Peyer's patch (tissue), 4 donors: Measurements from ENCODE around the gene PCK2. TPM values are rescaled to one million over a fixed set of nuclear protein-coding genes. Genes with fewer than 3 reads are reported as not detected.
"Not testable (repeated sequence)": the region's sequence is repeated elsewhere in the genome, so short reads cannot be mapped to it uniquely, and the experiment has no call there.

Experiments
- DNase-seq, 3 donors: peaks; one replicate each; pipeline ENCODE4 v3.0.0-alpha.2; 2017 to 2019
- H3K27ac ChIP-seq, 4 donors: fragments of 200-600 bp; sonication (generic); one replicate each; pipeline ENCODE4 v1.5.1; 2016 to 2019
- H3K27me3 ChIP-seq, 2 donors: fragments of 200-600 bp; sonication (generic); one replicate each; pipeline ENCODE4 v1.5.1; 2019
- H3K36me3 ChIP-seq, 3 donors: fragments of 200-600 bp; sonication (generic); one replicate each; pipeline ENCODE4 v1.5.1; 2016 to 2019
- H3K4me1 ChIP-seq, 4 donors: fragments of 200-600 bp; sonication (generic); one replicate each; pipeline ENCODE4 v1.5.1; 2016 to 2019
- H3K4me3 ChIP-seq, 4 donors: fragments of 200-600 bp; sonication (generic); 1 replicate in 3 of 4; 2 replicates in 1 of 4; pipeline ENCODE4 v1.5.1; 2016 to 2019; ENCODE audit warnings: mild to moderate bottlenecking in 1 of 4
- H3K9me3 ChIP-seq, 4 donors: fragments of 200-600 bp; sonication (generic); one replicate each; pipeline ENCODE4 v1.5.1; 2016 to 2019; ENCODE audit warnings: mild to moderate bottlenecking in 1 of 4
- POLR2A ChIP-seq, 2 donors: fragments of 450-650 bp; IDR thresholded peaks; one replicate each; pipeline ENCODE4 v1.5.1; 2017; ENCODE audit warnings: antibody characterized with exemption in 2 of 2, mild to moderate bottlenecking in 2 of 2, moderate library complexity in 2 of 2
- total RNA-seq, 4 donors: library from RNA; depleted of rRNA; stranded (reverse); fragments of >200 nt; gene quantifications; one replicate each; pipeline ENCODE4 v1.1.0, GENCODE V29; 2016
- TF ChIP-seq, protein P1 (sequence below), 6 experiments: fragments of 450-650 bp in 4 of 6; fragments of 200-600 bp in 2 of 6; sonication (generic) in 1 of 6; IDR thresholded peaks; one replicate each; pipeline ENCODE4 v1.5.1; 2017 to 2019; ENCODE audit warnings: antibody characterized with exemption in 6 of 6, mild to moderate bottlenecking in 3 of 6, moderate library complexity in 1 of 6

The PCK2 gene
- total RNA-seq: 100 to 1,000 TPM in 3 of 4 donors, 10 to 100 TPM in 1; 53.6 to 820 (median 644) TPM

DNA sequence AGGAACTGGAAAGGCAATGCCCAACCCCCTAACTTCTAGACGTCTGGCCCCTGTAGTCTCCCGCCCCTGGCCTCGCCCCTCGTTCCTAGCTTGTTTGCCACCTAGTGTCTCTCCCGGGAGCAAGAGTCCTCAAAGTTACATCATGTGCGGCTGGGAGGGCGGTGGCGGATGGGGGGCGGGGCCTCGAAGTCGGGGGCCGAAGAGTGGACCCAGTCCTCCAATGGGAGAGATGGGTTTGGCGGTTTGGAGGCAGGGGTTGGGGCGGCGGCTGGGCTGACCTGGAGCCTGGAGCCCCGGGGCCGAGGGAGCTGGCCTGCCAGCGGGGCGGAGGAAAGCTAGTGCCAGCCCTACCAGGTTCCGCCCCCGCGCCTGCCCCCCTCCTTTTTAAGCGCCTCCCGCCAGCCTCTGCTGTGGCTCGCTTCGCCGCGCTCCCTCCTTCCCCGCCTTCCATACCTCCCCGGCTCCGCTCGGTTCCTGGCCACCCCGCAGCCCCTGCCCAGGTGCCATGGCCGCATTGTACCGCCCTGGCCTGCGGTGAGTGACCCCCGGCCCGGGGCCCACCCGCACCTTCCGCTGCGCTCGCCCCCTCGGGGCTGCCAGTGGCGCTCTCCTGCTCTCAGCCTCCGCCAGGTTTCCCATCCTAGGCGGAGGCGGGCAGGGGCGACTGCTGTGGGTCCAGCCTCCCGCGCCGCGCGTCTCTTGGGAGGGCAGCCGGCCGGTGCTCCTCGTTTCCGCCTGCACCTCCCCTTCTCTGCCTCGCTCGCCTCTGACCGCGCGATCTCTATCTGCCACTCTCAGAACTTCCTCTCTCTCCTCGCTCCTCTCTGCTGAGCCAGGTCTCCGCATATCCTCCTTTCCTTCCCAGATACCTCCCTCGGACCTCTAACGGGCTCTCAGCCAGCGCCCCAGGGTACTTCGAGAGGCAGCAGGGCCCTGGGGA, at the start of gene PCK2:
Gene PCK2 (plus strand): TSS at position 411 of the 940 bp plus-strand sequence. CDS start 95 bp downstream, at position 506.
- Histone ChIP-seq H3K27ac (peak within 1 kb of the TSS; percentile 94 to 100 (median 98)), H3K4me1 (peaks cover 7 to 28% (median 15%) of the 10 kb centered on the region in 4 donors), H3K4me3 (peak within 1 kb of the TSS; percentile 72 to 96 (median 90)), H3K36me3 (peaks cover 0 to 21% (median 0%) of the 10 kb centered on the region in 3 donors), H3K9me3 (no peaks in the 10 kb centered on the region), H3K27me3 (no peaks in the 10 kb centered on the region)
- DNase-seq: peak; percentile 82 to 97 (median 96)
- TF ChIP-seq, protein P1, sequence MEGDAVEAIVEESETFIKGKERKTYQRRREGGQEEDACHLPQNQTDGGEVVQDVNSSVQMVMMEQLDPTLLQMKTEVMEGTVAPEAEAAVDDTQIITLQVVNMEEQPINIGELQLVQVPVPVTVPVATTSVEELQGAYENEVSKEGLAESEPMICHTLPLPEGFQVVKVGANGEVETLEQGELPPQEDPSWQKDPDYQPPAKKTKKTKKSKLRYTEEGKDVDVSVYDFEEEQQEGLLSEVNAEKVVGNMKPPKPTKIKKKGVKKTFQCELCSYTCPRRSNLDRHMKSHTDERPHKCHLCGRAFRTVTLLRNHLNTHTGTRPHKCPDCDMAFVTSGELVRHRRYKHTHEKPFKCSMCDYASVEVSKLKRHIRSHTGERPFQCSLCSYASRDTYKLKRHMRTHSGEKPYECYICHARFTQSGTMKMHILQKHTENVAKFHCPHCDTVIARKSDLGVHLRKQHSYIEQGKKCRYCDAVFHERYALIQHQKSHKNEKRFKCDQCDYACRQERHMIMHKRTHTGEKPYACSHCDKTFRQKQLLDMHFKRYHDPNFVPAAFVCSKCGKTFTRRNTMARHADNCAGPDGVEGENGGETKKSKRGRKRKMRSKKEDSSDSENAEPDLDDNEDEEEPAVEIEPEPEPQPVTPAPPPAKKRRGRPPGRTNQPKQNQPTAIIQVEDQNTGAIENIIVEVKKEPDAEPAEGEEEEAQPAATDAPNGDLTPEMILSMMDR (IDR thresholded peaks at IDR 0.05): peak in 3 of 6 experiments; percentile 0 to 28 (median 21)
- TF ChIP-seq POLR2A (IDR thresholded peaks at IDR 0.05): peak; percentile 95 to 99

DNA sequence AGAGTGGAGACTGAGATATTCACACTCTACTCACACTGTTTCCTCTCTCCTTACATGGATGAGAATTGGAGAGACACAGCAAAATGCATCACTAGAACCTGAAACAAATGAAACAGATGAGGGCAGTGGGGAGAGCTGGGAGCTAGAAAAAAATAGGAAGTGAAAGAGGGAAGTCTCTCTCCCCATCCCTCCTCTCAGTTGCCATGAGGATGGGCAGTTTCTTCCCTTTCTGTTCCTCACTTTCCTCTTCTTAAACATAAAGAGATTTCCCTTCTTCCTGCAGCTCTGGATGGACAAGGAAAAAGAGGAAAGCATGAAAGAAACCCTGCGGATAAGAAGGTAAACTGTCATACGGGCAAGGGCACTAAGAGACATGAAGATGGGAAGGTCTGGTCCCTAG, 45.1 kb upstream of the PCK2 start:
- not testable (repeated sequence) for H3K27ac ChIP-seq, H3K36me3 ChIP-seq, H3K4me3 ChIP-seq, H3K27me3 ChIP-seq, H3K9me3 ChIP-seq, DNase-seq
- peaks cover 0 to 17% (median 8%) of the 10 kb centered on the region in 4 donors for H3K4me1 ChIP-seq

DNA sequence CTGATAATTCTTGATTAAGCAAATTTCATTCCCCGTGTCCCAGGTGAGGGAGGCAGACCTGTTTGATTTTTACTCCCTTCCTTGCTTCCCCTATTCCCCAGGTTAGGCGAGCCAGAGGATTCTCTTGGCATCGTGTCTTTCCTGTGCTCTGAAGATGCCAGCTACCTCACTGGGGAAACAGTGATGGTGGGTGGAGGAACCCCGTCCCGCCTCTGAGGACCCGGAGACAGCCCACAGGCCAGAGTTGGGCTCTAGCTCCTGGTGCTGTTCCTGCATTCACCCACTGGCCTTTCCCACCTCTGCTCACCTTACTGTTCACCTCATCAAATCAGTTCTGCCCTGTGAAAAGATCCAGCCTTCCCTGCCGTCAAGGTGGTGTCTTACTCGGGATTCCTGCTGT, 43.4 kb upstream of the PCK2 start:
- H3K27ac ChIP-seq, H3K4me3 ChIP-seq, H3K36me3 ChIP-seq, H3K27me3 ChIP-seq, H3K9me3 ChIP-seq, DNase-seq: not testable (repeated sequence)
- peaks cover 0 to 17% (median 8%) of the 10 kb centered on the region in 4 donors for H3K4me1 ChIP-seq

DNA sequence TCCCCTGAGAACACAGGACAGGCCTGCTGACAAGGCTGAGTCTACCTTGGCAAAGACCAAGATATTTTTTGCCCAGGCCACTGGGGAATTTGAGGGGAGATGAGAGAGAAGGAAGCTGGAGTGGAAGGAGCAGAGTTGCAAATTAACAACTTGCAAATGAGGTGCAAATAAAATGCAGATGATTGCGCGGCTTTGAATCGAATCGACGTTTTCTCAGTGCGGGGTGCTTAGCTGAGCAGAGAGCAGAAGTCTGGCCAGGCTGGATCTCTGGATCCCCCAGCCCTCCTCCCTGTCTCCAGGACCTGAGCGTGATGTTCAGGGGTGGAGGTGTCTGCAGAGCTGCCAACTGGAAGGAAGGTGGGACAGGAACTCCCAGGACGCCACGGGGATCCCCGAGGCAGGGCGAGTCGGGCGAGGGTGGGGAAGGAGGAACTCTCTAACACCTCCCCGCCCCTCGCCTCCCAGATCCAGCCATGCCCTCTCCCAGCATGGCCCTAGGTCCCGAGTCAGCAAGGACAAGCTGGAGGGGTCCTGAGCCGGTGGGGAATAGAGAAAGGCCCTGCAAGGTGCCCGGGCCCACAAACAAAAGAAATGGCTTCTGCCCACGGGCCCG, 42.8 kb upstream of the PCK2 start:
- DNase-seq: peak in 1 of 3 donors; percentile 41
- Histone ChIP-seq H3K27ac (peak overlapping the region in 3 of 4 donors; percentile 48 to 71 (median 61)), H3K4me3 (peak overlapping the region; percentile 67 to 78 (median 69)), H3K27me3 (no peaks in the 10 kb centered on the region), H3K4me1 (peaks cover 0 to 17% (median 8%) of the 10 kb centered on the region in 4 donors), H3K9me3 (no peaks in the 10 kb centered on the region), H3K36me3 (no peaks in the 10 kb centered on the region)
- TF ChIP-seq POLR2A (IDR thresholded peaks at IDR 0.05): no peak
- TF ChIP-seq, protein P1 (IDR thresholded peaks at IDR 0.05): no peak

DNA sequence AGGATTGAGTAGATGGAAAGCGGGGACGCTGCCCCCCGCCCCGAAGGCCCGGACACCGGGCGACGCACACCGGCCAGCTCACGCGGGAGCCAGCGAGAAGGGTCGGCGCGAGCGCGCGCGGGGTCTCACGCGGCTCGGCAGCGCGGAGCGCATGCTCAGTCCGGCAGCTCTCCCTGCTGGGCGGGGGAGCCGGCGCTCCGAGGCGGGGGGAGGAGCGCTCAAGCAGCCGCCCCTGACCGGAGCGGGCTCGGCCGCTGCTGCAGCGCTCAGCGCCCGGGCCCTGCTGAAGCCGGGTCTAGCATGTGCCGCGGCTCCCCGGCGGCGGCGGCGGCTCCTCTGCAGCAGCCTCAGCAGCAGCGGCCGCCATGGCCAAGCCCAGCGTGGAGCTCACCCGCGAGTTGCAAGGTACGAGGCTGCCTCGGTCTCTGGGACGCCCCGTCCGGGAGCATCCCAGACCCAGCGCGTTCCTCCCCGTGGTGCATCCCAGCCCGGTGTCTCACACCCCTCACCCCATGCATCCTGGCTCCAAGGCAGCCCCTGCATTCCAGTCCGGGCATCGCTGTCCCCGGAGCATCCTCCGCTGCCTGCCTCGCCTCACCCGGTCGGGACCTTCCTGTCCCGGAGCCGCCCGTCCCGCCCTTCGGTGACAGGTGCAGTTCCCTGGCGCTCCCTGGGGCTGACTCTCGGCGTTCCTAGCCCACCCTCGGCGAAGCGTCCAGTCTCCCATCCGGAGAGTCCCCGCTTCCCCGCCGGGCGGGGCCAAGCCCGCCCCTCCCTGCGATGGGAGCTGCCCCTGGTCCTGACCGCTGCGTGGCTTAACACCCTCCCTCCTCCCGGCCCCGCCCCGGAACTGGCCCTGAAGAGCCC, 42.1 kb upstream of the PCK2 start, which contains the start of gene CARMIL3:
Gene CARMIL3 (plus strand): TSS at position 221 of the 867 bp plus-strand sequence. CDS start 145 bp downstream, at position 366.
- peak; percentile 53 to 76 (median 76) for DNase-seq
- peak in 1 of 2 donors; percentile 9 for TF ChIP-seq POLR2A (IDR thresholded peaks at IDR 0.05)
- TF ChIP-seq, protein P1 (IDR thresholded peaks at IDR 0.05): peak in 2 of 6 experiments; percentile 18 to 22
- H3K27ac ChIP-seq: peak within 1 kb of the TSS in 3 of 4 donors; percentile 48 to 71 (median 61)

More for the DNA sequence above, 42.1 kb upstream of the PCK2 start, which contains the start of gene CARMIL3:
- Histone ChIP-seq H3K9me3 (no peaks in the 10 kb centered on the region), H3K4me1 (peaks cover 0 to 17% (median 8%) of the 10 kb centered on the region in 4 donors), H3K36me3 (no peaks in the 10 kb centered on the region), H3K4me3 (peak within 1 kb of the TSS; percentile 67 to 78 (median 69)), H3K27me3 (no peaks in the 10 kb centered on the region)
